OCI-LY7 (cell line): ENCODE data around the gene UNC5A. TPM values are rescaled to one million over a fixed set of nuclear protein-coding genes. Genes with fewer than 3 reads are reported as not detected.
"Not testable (repeated sequence)": the region's sequence is repeated elsewhere in the genome, so short reads cannot be mapped to it uniquely, and the experiment has no call there.

Experiments used
- BruUV-seq: library from RNA; stranded (reverse); fragments of 400-500 nt; replicated peaks from 2 replicates; lab custom pipeline; 2021; lab: Mats Ljungman, UMichigan
- CTCF ChIA-PET: fragments of 300-600 bp; sonication (Branson Sonifier 250); formaldehyde crosslinking; loops from one replicate; lab custom pipeline; 2022; ENCODE audit warnings: antibody characterized with exemption; ENCODE audit not compliant: unreplicated experiment; lab: Charles Lee
- POLR2A ChIA-PET: fragments of 300-600 bp; sonication (Branson Sonifier 250); formaldehyde crosslinking; loops from one replicate; lab custom pipeline; 2022; ENCODE audit warnings: antibody characterized with exemption; lab: Charles Lee
- DNase-seq: peaks from one replicate; pipeline ENCODE4 v3.0.0-alpha.2; 2015; ENCODE audit warnings: low spot score
- H2AFZ ChIP-seq: fragments of 200-600 bp; sonication (generic), shearing (Covaris generic); 2 replicates; pipeline ENCODE4 v1.6.1; 2014; ENCODE audit warnings: mild to moderate bottlenecking, antibody characterized with exemption, low read length, moderate library complexity
- H3K27ac ChIP-seq: fragments of 200-600 bp; sonication (generic); 2 replicates; pipeline ENCODE4 v1.5.1; 2014; ENCODE audit warnings: mixed run types, low read depth, mild to moderate bottlenecking, moderate library complexity, low read length, inconsistent platforms; ENCODE audit not compliant: poor library complexity, severe bottlenecking
- H3K36me3 ChIP-seq: fragments of 200-600 bp; sonication (generic); 2 replicates; pipeline ENCODE4 v1.6.1; 2014; ENCODE audit warnings: mild to moderate bottlenecking, antibody characterized with exemption, low read length, moderate library complexity, mixed read lengths; ENCODE audit not compliant: insufficient read depth
- H3K4me1 ChIP-seq: fragments of 200-600 bp; sonication (generic); 2 replicates; pipeline ENCODE4 v1.5.1; 2014; ENCODE audit warnings: mild to moderate bottlenecking, low read length; ENCODE audit not compliant: insufficient read depth, poor library complexity, severe bottlenecking
- H3K4me2 ChIP-seq: fragments of 200-600 bp; sonication (generic); 2 replicates; pipeline ENCODE4 v1.6.1; 2014; ENCODE audit warnings: mild to moderate bottlenecking, low read length
- H3K4me3 ChIP-seq: fragments of 200-600 bp; sonication (generic); 2 replicates; pipeline ENCODE4 v1.5.1; 2014; ENCODE audit warnings: mild to moderate bottlenecking, low read depth, low read length; ENCODE audit not compliant: poor library complexity, severe bottlenecking
- H3K79me2 ChIP-seq: fragments of 200-600 bp; sonication (generic); 2 replicates; pipeline ENCODE4 v1.6.1; 2016; ENCODE audit warnings: low read depth, mild to moderate bottlenecking, low read length, moderate library complexity, mixed read lengths; ENCODE audit not compliant: insufficient read depth
- H3K9me2 ChIP-seq: fragments of 200-600 bp; sonication (generic); 2 replicates; pipeline ENCODE4 v1.6.1; 2016; ENCODE audit warnings: mild to moderate bottlenecking, low read length, mixed read lengths; ENCODE audit not compliant: insufficient read depth
- H3K9me3 ChIP-seq: fragments of 200-600 bp; sonication (generic); 2 replicates; pipeline ENCODE4 v1.6.1; 2014; ENCODE audit warnings: mild to moderate bottlenecking, mixed run types, low read length, mixed read lengths
- H4K20me1 ChIP-seq: fragments of 200-600 bp; sonication (generic); 2 replicates; pipeline ENCODE4 v1.6.1; 2014; ENCODE audit warnings: mild to moderate bottlenecking, antibody characterized with exemption, low read length, moderate library complexity, mixed read lengths; ENCODE audit not compliant: insufficient read depth
- CTCF ChIP-seq: fragments of 200-600 bp; sonication (generic); conservative IDR thresholded peaks from 2 replicates; pipeline ENCODE4 v1.5.1; 2014; ENCODE audit warnings: mild to moderate bottlenecking, antibody characterized with exemption, low read length, moderate library complexity, mixed read lengths
- EZH2phosphoT487 ChIP-seq: fragments of 200-600 bp; sonication (generic); IDR thresholded peaks from 2 replicates; pipeline ENCODE4 v1.6.1; 2018; ENCODE audit warnings: low read depth, borderline replicate concordance, mild to moderate bottlenecking, mixed run types, antibody characterized with exemption, low read length, moderate library complexity, mixed read lengths
- intact Hi-C: fragments of 100-400 bp; cut with micrococcal nuclease; formaldehyde crosslinking; loops from one replicate; pipeline ENCODE4 v1.10.0; 2022; ENCODE audit not compliant: unreplicated experiment
- total RNA-seq, 2 experiments: library from RNA; depleted of rRNA in 1 of 2; stranded (reverse); fragments of >200 nt in 1 of 2; shearing (Covaris generic) in 1 of 2; gene quantifications; 2 replicates each; pipeline ENCODE4 v1.2.3, GENCODE V29; 2014 to 2022

Gene UNC5A
- total RNA-seq, 2 experiments from 2014 or later = not detected

DNA sequence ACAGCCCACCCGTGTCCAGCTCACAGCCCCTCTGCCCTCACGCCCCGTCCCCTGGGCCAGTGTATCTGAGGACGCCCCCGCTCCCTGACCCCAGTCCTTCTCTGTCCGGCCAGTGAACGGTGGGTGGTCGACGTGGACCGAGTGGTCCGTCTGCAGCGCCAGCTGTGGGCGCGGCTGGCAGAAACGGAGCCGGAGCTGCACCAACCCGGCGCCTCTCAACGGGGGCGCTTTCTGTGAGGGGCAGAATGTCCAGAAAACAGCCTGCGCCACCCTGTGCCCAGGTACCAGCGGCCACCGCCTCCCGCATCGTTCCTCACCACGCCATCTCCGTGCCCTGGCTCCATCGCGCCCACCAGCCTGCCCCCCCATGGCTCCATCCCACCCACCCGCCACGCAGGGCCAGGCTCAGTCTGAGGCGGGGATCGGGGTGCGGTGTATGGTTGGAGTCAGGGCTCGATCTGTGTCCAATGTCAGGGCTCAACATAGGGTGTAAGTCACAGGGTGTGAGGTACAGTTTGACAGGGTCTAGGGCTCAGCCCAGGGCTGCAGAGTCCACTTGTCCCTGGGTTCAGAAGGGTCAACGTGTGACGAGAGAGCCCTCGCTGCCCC lies 59.2 kb downstream of the UNC5A start:
- intact Hi-C loops = no loop called here
- ChIA-PET CTCF (no interaction called here), POLR2A (no interaction called here)
- Histone ChIP-seq H3K79me2 (no peaks in the 10 kb centered on the region), H3K4me2 (no peak overlapping the region), H2AFZ (no peak overlapping the region), H4K20me1 (no peaks in the 10 kb centered on the region), H3K4me3 (no peak overlapping the region), H3K9me2 (no peaks in the 10 kb centered on the region), H3K36me3 (no peaks in the 10 kb centered on the region), H3K4me1 (no peaks in the 10 kb centered on the region), H3K9me3 (no peaks in the 10 kb centered on the region), H3K27ac (no peak overlapping the region)
- DNase-seq = no peak
- TF ChIP-seq EZH2phosphoT487 = no peak
- TF ChIP-seq CTCF = no peak
- BruUV-seq = no TSS peak

- Histone ChIP-seq H2AFZ (no peak overlapping the region), H3K27ac (no peak overlapping the region), H3K4me3 (no peak overlapping the region), H3K9me2 (no peaks in the 10 kb centered on the region), H3K4me1 (no peaks in the 10 kb centered on the region), H3K36me3 (no peaks in the 10 kb centered on the region), H4K20me1 (no peaks in the 10 kb centered on the region), H3K79me2 (no peaks in the 10 kb centered on the region), H3K9me3 (no peaks in the 10 kb centered on the region), H3K4me2 (no peak overlapping the region)
- ChIA-PET POLR2A (no interaction called here), CTCF (no interaction called here)
- peak; percentile 40 for DNase-seq
- intact Hi-C loops = no loop called here
- TF ChIP-seq CTCF (peak; percentile 54), EZH2phosphoT487 (no peak)
- no TSS peak for BruUV-seq
These were observed 59.8 kb downstream of the UNC5A start for GRCh38 chr5:176870110-176870591.

DNA sequence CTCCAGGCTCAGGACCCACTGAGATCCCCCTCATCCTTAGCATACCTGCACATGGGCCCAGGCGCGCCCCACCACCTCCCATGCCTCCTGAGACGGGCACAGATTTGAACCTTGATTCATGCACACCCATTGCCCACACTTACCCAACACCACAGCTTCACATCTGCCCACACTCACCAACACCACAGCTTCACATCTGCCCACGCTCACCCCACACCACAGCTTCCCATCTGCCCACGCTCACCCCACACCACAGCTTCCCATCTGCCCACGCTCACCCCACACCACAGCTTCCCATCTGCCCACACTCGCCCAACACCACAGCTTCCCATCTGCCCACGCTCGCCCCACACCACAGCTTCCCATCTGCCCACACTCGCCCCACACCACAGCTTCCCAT lies 60.3 kb downstream of the UNC5A start:
- CTCF ChIA-PET, H3K4me2 ChIP-seq, H3K9me2 ChIP-seq, H4K20me1 ChIP-seq, H3K4me1 ChIP-seq, H3K79me2 ChIP-seq, DNase-seq, H2AFZ ChIP-seq, BruUV-seq, H3K4me3 ChIP-seq, H3K9me3 ChIP-seq, H3K27ac ChIP-seq, H3K36me3 ChIP-seq, intact Hi-C loops: not testable (repeated sequence)
- POLR2A ChIA-PET = interaction anchor here (0.7 kb wide), 1 partner anchor 482 kb away, joined by 3 read pairs; no protein-coding TSS in a partner anchor

DNA sequence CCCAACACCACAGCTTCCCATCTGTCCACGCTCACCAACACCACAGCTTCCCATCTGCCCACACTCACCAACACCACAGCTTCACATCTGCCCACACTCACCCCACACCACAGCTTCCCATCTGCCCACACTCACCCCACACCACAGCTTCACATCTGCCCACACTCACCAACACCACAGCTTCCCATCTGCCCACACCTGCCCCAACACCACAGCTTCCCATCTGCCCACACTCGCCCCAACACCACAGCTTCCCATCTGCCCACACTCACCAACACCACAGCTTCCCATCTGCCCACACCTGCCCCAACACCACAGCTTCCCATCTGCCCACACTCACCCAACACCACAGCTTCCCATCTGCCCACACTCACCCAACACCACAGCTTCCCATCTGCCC lies 62.2 kb downstream of the UNC5A start:
- H3K36me3 ChIP-seq, BruUV-seq, H3K27ac ChIP-seq, H3K4me2 ChIP-seq, H3K79me2 ChIP-seq, H4K20me1 ChIP-seq, DNase-seq, intact Hi-C loops, H3K4me1 ChIP-seq, H3K9me3 ChIP-seq, H2AFZ ChIP-seq, H3K4me3 ChIP-seq, H3K9me2 ChIP-seq: not testable (repeated sequence)
- CTCF ChIA-PET = interaction anchor here (0.7 kb wide), 1 partner anchor 229 kb away, joined by 3 read pairs; no protein-coding TSS in a partner anchor
- POLR2A ChIA-PET = interaction anchor here (0.6 kb wide), 1 partner anchor 46 kb away, joined by 4 read pairs; no protein-coding TSS in a partner anchor

GRCh38 chr5:176873011-176873410 lies 62.7 kb downstream of the UNC5A start:
- CTCF ChIA-PET = interaction anchor here (0.7 kb wide), 1 partner anchor 230 kb away, joined by 3 read pairs; no protein-coding TSS in a partner anchor
- DNase-seq, intact Hi-C loops, H4K20me1 ChIP-seq, H3K9me2 ChIP-seq, H3K4me3 ChIP-seq, BruUV-seq, H3K36me3 ChIP-seq, H3K4me1 ChIP-seq, H3K79me2 ChIP-seq, H3K9me3 ChIP-seq, H3K27ac ChIP-seq, H2AFZ ChIP-seq, H3K4me2 ChIP-seq: not testable (repeated sequence)
- POLR2A ChIA-PET = interaction anchor here (0.6 kb wide), 1 partner anchor 47 kb away, joined by 4 read pairs; no protein-coding TSS in a partner anchor
